CD4-positive, CD25-positive, alpha-beta regulatory T cell (primary cell): ENCODE data around the gene CDCA7. TPM values are rescaled to one million over a fixed set of nuclear protein-coding genes. Genes with fewer than 3 reads are reported as not detected.
A peak's percentile ranks its signal among the peaks of the same experiment; 100 is the strongest.
"Not testable (repeated sequence)": the region's sequence is repeated elsewhere in the genome, so short reads cannot be mapped to it uniquely, and the experiment has no call there.

Experiments used
- ATAC-seq, 2 donors: fragments of 150-1000 bp; cut with Tn5 transposase; one replicate each; pipeline ENCODE4 v1.10.0; 2021; ENCODE audit warnings: low read depth in 2 of 2, moderate number of reproducible peaks in 2 of 2, moderate library complexity in 1 of 2
- DNase-seq, 3 donors: peaks; one replicate each; pipeline versions ENCODE4 v3.0.0 to v3.0.0-alpha.2; 2012 to 2022; ENCODE audit warnings: mixed read lengths in 1 of 3
- H3K27ac ChIP-seq: one replicate; pipeline ENCODE4 v1.7.0; 2013; ENCODE audit warnings: mild to moderate bottlenecking, low read length; ENCODE audit not compliant: insufficient read depth, poor library complexity, severe bottlenecking
- H3K27me3 ChIP-seq: one replicate; pipeline ENCODE4 v1.7.0; 2013; ENCODE audit warnings: low read length; ENCODE audit not compliant: control insufficient read depth, insufficient read depth
- H3K36me3 ChIP-seq: one replicate; pipeline ENCODE4 v1.7.0; 2013; ENCODE audit warnings: mild to moderate bottlenecking, low read length, moderate library complexity; ENCODE audit not compliant: control insufficient read depth, insufficient read depth
- H3K4me1 ChIP-seq: 2 replicates; pipeline ENCODE4 v1.7.0; 2013; ENCODE audit warnings: mild to moderate bottlenecking, low read length; ENCODE audit not compliant: insufficient read depth, control insufficient read depth, poor library complexity, severe bottlenecking
- H3K4me3 ChIP-seq: one replicate; pipeline ENCODE4 v1.7.0; 2013; ENCODE audit warnings: low read depth, mild to moderate bottlenecking, low read length, moderate library complexity
- H3K9me3 ChIP-seq, 2 experiments: 1 replicate in 1 of 2; 2 replicates in 1 of 2; pipeline ENCODE4 v1.7.0; 2013; ENCODE audit warnings: low read length in 2 of 2, mild to moderate bottlenecking in 1 of 2, moderate library complexity in 1 of 2; ENCODE audit not compliant: control insufficient read depth in 2 of 2
- H3K27ac Mint-ChIP-seq, 3 donors: one replicate each; pipeline ENCODE4 v1.8.0; 2020 to 2022; ENCODE audit warnings: mild to moderate bottlenecking in 3 of 3, mixed read lengths in 3 of 3, moderate library complexity in 2 of 3
- H3K27me3 Mint-ChIP-seq: one replicate; pipeline ENCODE4 v1.8.0; 2022; ENCODE audit warnings: mild to moderate bottlenecking, mixed read lengths
- H3K36me3 Mint-ChIP-seq: one replicate; pipeline ENCODE4 v1.8.0; 2020; ENCODE audit warnings: mixed read lengths
- H3K4me1 Mint-ChIP-seq, 4 donors: one replicate each; pipeline ENCODE4 v1.8.0; 2020 to 2022; ENCODE audit warnings: mixed read lengths in 4 of 4, mild to moderate bottlenecking in 1 of 4
- H3K4me3 Mint-ChIP-seq, 4 donors: one replicate each; pipeline ENCODE4 v1.8.0; 2020 to 2022; ENCODE audit warnings: mild to moderate bottlenecking in 4 of 4, mixed read lengths in 4 of 4, moderate library complexity in 3 of 4
- H3K9me3 Mint-ChIP-seq, 7 donors: one replicate each; pipeline ENCODE4 v1.8.0; 2020 to 2022; ENCODE audit warnings: mixed read lengths in 7 of 7, mild to moderate bottlenecking in 3 of 7, moderate library complexity in 2 of 7
- polyA plus RNA-seq, 4 donors: library from polyadenylated mRNA; unstranded; fragments of 300-500 nt; fragmentation: Illumina TruSeq; gene quantifications; one replicate each; pipeline ENCODE4 v1.2.3, GENCODE V29; 2021
- total RNA-seq: library from RNA; stranded (reverse); gene quantifications from one replicate; pipeline ENCODE4 v1.2.3, GENCODE V29; 2022

CDCA7 gene
- total RNA-seq, result 12.9 TPM
- 10 to 100 TPM in 2 of 4 donors, 1 to 10 TPM in 2; 7.2 to 20.0 (median 12.1) TPM for polyA plus RNA-seq

- H3K27me3 Mint-ChIP-seq, result peaks cover 18% of the 10 kb centered on the region
- Histone ChIP-seq H3K9me3 (no peaks in the 10 kb centered on the region), H3K36me3 (no peaks in the 10 kb centered on the region), H3K27me3 (peaks cover 5% of the 10 kb centered on the region), H3K4me3 (peak within 1 kb of the TSS; percentile 87), H3K27ac (peak within 1 kb of the TSS; percentile 35), H3K4me1 (peaks cover 12% of the 10 kb centered on the region)
- peaks cover 0 to 7% (median 0%) of the 10 kb centered on the region in 7 donors for H3K9me3 Mint-ChIP-seq
- DNase-seq (peak; percentile 28 to 84 (median 45)), ATAC-seq (peak; percentile 54 to 62)
- H3K27ac Mint-ChIP-seq, result peak within 1 kb of the TSS; percentile 75 to 81 (median 79)
- no peaks in the 10 kb centered on the region for H3K36me3 Mint-ChIP-seq
- peak within 1 kb of the TSS; percentile 90 to 96 (median 94) for H3K4me3 Mint-ChIP-seq
- peaks cover 17 to 42% (median 28%) of the 10 kb centered on the region in 4 donors for H3K4me1 Mint-ChIP-seq
Observed at GRCh38 chr2:173354582-173355131, at the start of gene CDCA7. CDCA7 (plus strand) TSS chr2:173354872; CDS start chr2:173354964, 92 bp downstream.

GRCh38 chr2:173305303-173305702, 49.4 kb upstream of the CDCA7 start:
- Histone ChIP-seq H3K36me3 (no peaks in the 10 kb centered on the region), H3K9me3 (no peaks in the 10 kb centered on the region), H3K4me3 (no peak overlapping the region), H3K27ac (no peak overlapping the region), H3K27me3 (no peaks in the 10 kb centered on the region), H3K4me1 (no peaks in the 10 kb centered on the region)
- peaks cover 6% of the 10 kb centered on the region for H3K27me3 Mint-ChIP-seq
- ATAC-seq (no peak), DNase-seq (no peak)
- H3K27ac Mint-ChIP-seq, result no peak overlapping the region
- peaks cover 4% of the 10 kb centered on the region for H3K36me3 Mint-ChIP-seq
- H3K4me1 Mint-ChIP-seq, result peaks cover 0 to 3% (median 0%) of the 10 kb centered on the region in 4 donors
- peaks cover 0 to 6% (median 2%) of the 10 kb centered on the region in 7 donors for H3K9me3 Mint-ChIP-seq
- no peak overlapping the region for H3K4me3 Mint-ChIP-seq

GRCh38 chr2:173307293-173307692, 47.4 kb upstream of the CDCA7 start:
- Mint-ChIP-seq H3K27me3 (peaks cover 6% of the 10 kb centered on the region), H3K9me3 (peaks cover 0 to 2% (median 0%) of the 10 kb centered on the region in 7 donors), H3K27ac (peak overlapping the region in 1 of 3 donors; percentile 3), H3K4me3 (no peak overlapping the region), H3K4me1 (peaks cover 0 to 3% (median 0%) of the 10 kb centered on the region in 4 donors), H3K36me3 (peaks cover 4% of the 10 kb centered on the region)
- no peaks in the 10 kb centered on the region for H3K36me3 ChIP-seq
- H3K27ac ChIP-seq, result no peak overlapping the region
- no peaks in the 10 kb centered on the region for H3K27me3 ChIP-seq
- H3K4me3 ChIP-seq, result no peak overlapping the region
- no peaks in the 10 kb centered on the region for H3K4me1 ChIP-seq
- no peak for ATAC-seq
- peak in 1 of 3 donors; percentile 16 for DNase-seq
- no peaks in the 10 kb centered on the region for H3K9me3 ChIP-seq

- not testable (repeated sequence) for H3K36me3 ChIP-seq, H3K9me3 ChIP-seq, H3K27me3 ChIP-seq, H3K36me3 Mint-ChIP-seq, H3K4me1 Mint-ChIP-seq, H3K9me3 Mint-ChIP-seq, ATAC-seq, H3K27ac Mint-ChIP-seq, H3K4me1 ChIP-seq, H3K27me3 Mint-ChIP-seq, H3K4me3 ChIP-seq, DNase-seq, H3K4me3 Mint-ChIP-seq, H3K27ac ChIP-seq
Observed at GRCh38 chr2:173309370-173309769, 45.3 kb upstream of the CDCA7 start.

- H3K27ac ChIP-seq, result no peak overlapping the region
- H3K4me3 Mint-ChIP-seq, result no peak overlapping the region
- peaks cover 0 to 2% (median 0%) of the 10 kb centered on the region in 7 donors for H3K9me3 Mint-ChIP-seq
- no peak overlapping the region for H3K27ac Mint-ChIP-seq
- H3K4me3 ChIP-seq, result no peak overlapping the region
- DNase-seq (no peak), ATAC-seq (no peak)
- no peaks in the 10 kb centered on the region for H3K27me3 ChIP-seq
- H3K36me3 ChIP-seq, result no peaks in the 10 kb centered on the region
- H3K27me3 Mint-ChIP-seq, result peaks cover 11% of the 10 kb centered on the region
- peaks cover 0 to 3% (median 0%) of the 10 kb centered on the region in 4 donors for H3K4me1 Mint-ChIP-seq
- no peaks in the 10 kb centered on the region for H3K9me3 ChIP-seq
- no peaks in the 10 kb centered on the region for H3K4me1 ChIP-seq
- peaks cover 4% of the 10 kb centered on the region for H3K36me3 Mint-ChIP-seq
Observed at GRCh38 chr2:173311844-173312606, 42.6 kb upstream of the CDCA7 start.

GRCh38 chr2:173323371-173323770, 31.3 kb upstream of the CDCA7 start:
- no peak overlapping the region for H3K4me3 Mint-ChIP-seq
- no peak overlapping the region for H3K27ac ChIP-seq
- ATAC-seq (no peak), DNase-seq (no peak)
- peaks cover 0 to 6% (median 0%) of the 10 kb centered on the region in 4 donors for H3K4me1 Mint-ChIP-seq
- no peak overlapping the region for H3K27ac Mint-ChIP-seq
- no peaks in the 10 kb centered on the region for H3K4me1 ChIP-seq
- H3K27me3 ChIP-seq, result no peaks in the 10 kb centered on the region
- peaks cover 0 to 33% (median 8%) of the 10 kb centered on the region in 7 donors for H3K9me3 Mint-ChIP-seq
- no peaks in the 10 kb centered on the region for H3K36me3 ChIP-seq
- peaks cover 35% of the 10 kb centered on the region for H3K27me3 Mint-ChIP-seq
- H3K36me3 Mint-ChIP-seq, result no peaks in the 10 kb centered on the region
- H3K4me3 ChIP-seq, result no peak overlapping the region
- H3K9me3 ChIP-seq, result peaks cover 0 to 7% of the 10 kb centered on the region in 2 experiments

GRCh38 chr2:173326806-173327205, 27.9 kb upstream of the CDCA7 start:
- Histone ChIP-seq H3K27me3 (no peaks in the 10 kb centered on the region), H3K9me3 (peaks cover 0 to 18% of the 10 kb centered on the region in 2 experiments), H3K4me1 (no peaks in the 10 kb centered on the region), H3K36me3 (no peaks in the 10 kb centered on the region), H3K4me3 (no peak overlapping the region), H3K27ac (no peak overlapping the region)
- no peak overlapping the region for H3K4me3 Mint-ChIP-seq
- DNase-seq (no peak), ATAC-seq (no peak)
- peaks cover 0 to 6% (median 2%) of the 10 kb centered on the region in 4 donors for H3K4me1 Mint-ChIP-seq
- H3K9me3 Mint-ChIP-seq, result peaks cover 4 to 48% (median 14%) of the 10 kb centered on the region in 7 donors
- H3K36me3 Mint-ChIP-seq, result no peaks in the 10 kb centered on the region
- no peak overlapping the region for H3K27ac Mint-ChIP-seq
- peaks cover 34% of the 10 kb centered on the region for H3K27me3 Mint-ChIP-seq
